H1 (cell line): Measurements from ENCODE around the gene ANKRD13B. TPM values are rescaled to one million over a fixed set of nuclear protein-coding genes. Genes with fewer than 3 reads are reported as not detected.

ENCODE experiments used
- CTCF ChIA-PET: fragments of 300-600 bp; sonication (Branson Sonifier 250); formaldehyde crosslinking; loops from one replicate; lab custom pipeline; 2021; ENCODE audit not compliant: partially characterized antibody; lab: Charles Lee
- POLR2A ChIA-PET: fragments of 300-600 bp; sonication (Branson Sonifier 250); formaldehyde crosslinking; loops from one replicate; lab custom pipeline; 2021; ENCODE audit warnings: inconsistent platforms; ENCODE audit not compliant: partially characterized antibody; lab: Charles Lee
- DNase-seq, 2 experiments: peaks; one replicate each; pipeline versions ENCODE4 v3.0.0 to v3.0.0-alpha.2; 2010 to 2022; ENCODE audit warnings: low spot score in 2 of 2, low read depth in 1 of 2, mixed read lengths in 1 of 2
- FAIRE-seq: peaks from 2 replicates; lab custom pipeline; 2011; peaks lifted over from hg19 to GRCh38; lab: Jason Lieb, UNC
- H2AFZ ChIP-seq: 2 replicates; pipeline ENCODE4 v1.8.1; 2012; ENCODE audit warnings: low read length, inconsistent platforms
- H2AK5ac ChIP-seq: 2 replicates; pipeline ENCODE4 v1.6.1; 2013; ENCODE audit warnings: low read depth, low read length
- H2BK120ac ChIP-seq: replicated peaks from 2 replicates; pipeline ENCODE3; 2013; ENCODE audit warnings: low read depth, low read length, inconsistent platforms
- H2BK12ac ChIP-seq: 2 replicates; pipeline ENCODE4 v1.6.1; 2013; ENCODE audit warnings: low read depth, low read length
- H2BK15ac ChIP-seq: 2 replicates; pipeline ENCODE4 v1.6.1; 2013; ENCODE audit warnings: low read length
- H2BK20ac ChIP-seq: 2 replicates; pipeline ENCODE4 v1.6.1; 2013; ENCODE audit warnings: low read length
- H2BK5ac ChIP-seq: 2 replicates; pipeline ENCODE4 v1.6.1; 2013; ENCODE audit warnings: low read depth, low read length
- H3K14ac ChIP-seq: 2 replicates; pipeline ENCODE4 v1.6.1; 2013; ENCODE audit warnings: inconsistent platforms; ENCODE audit not compliant: insufficient read length
- H3K18ac ChIP-seq: 2 replicates; pipeline ENCODE4 v1.6.1; 2013; ENCODE audit warnings: low read length; ENCODE audit errors: extremely low read depth
- H3K23ac ChIP-seq: 2 replicates; pipeline ENCODE4 v1.6.1; 2013; ENCODE audit warnings: inconsistent platforms; ENCODE audit not compliant: insufficient read length
- H3K23me2 ChIP-seq: 2 replicates; pipeline ENCODE4 v1.6.1; 2013; ENCODE audit warnings: low read depth, low read length
- H3K27ac ChIP-seq: 2 replicates; pipeline ENCODE4 v1.6.1; 2011; ENCODE audit warnings: low read depth, low read length, inconsistent platforms
- H3K27me3 ChIP-seq, 4 experiments: replicated peaks in 1 of 4; 1 replicate in 1 of 4; 2 replicates in 3 of 4; pipeline versions ENCODE4 v1.6.1 to v1.8.1; 2011 to 2013; ENCODE audit warnings: low read length in 3 of 4, mild to moderate bottlenecking in 3 of 4, inconsistent platforms in 2 of 4, mixed read lengths in 2 of 4, moderate library complexity in 1 of 4; ENCODE audit not compliant: control insufficient read depth in 3 of 4, insufficient read depth in 3 of 4; ENCODE audit errors: extremely low read depth in 1 of 4
- H3K36me3 ChIP-seq, 4 experiments: 2 replicates each; pipeline versions ENCODE4 v1.6.1 to v1.8.1; 2011 to 2013; ENCODE audit warnings: mild to moderate bottlenecking in 4 of 4, low read length in 3 of 4, moderate library complexity in 2 of 4, control low read depth in 1 of 4, inconsistent platforms in 1 of 4; ENCODE audit not compliant: insufficient read depth in 4 of 4, control insufficient read depth in 2 of 4
- H3K4ac ChIP-seq: replicated peaks from 2 replicates; pipeline ENCODE3; 2013; ENCODE audit warnings: low read length, low read depth, mixed read lengths, inconsistent platforms; ENCODE audit not compliant: insufficient read length
- H3K4me1 ChIP-seq, 4 experiments: replicated peaks in 1 of 4; 1 replicate in 1 of 4; 2 replicates in 3 of 4; pipeline versions ENCODE4 v1.6.1 to v1.8.1; 2011 to 2013; ENCODE audit warnings: low read length in 3 of 4, inconsistent platforms in 2 of 4, mixed read lengths in 1 of 4; ENCODE audit not compliant: insufficient read depth in 4 of 4, control insufficient read depth in 3 of 4
- H3K4me2 ChIP-seq, 2 experiments: 2 replicates each; pipeline versions ENCODE4 v1.6.1 to v1.8.1; 2011 to 2013; ENCODE audit warnings: low read depth in 2 of 2, low read length in 2 of 2, control low read depth in 1 of 2, inconsistent platforms in 1 of 2, mild to moderate bottlenecking in 1 of 2; ENCODE audit not compliant: insufficient read depth in 1 of 2
- H3K4me3 ChIP-seq, 4 experiments: fragments of 200-600, 300-600 bp in 1 of 4; sonication (generic), shearing (Covaris generic), sonication (Bioruptor Twin) in 1 of 4; 2 replicates each; pipeline versions ENCODE4 v1.5.1 to v1.8.1; 2011 to 2016; ENCODE audit warnings: low read length in 4 of 4, low read depth in 3 of 4, control low read depth in 2 of 4, inconsistent platforms in 2 of 4, mild to moderate bottlenecking in 2 of 4, mixed read lengths in 1 of 4, moderate library complexity in 1 of 4; ENCODE audit not compliant: insufficient read depth in 2 of 4; ENCODE audit errors: extremely low read depth in 1 of 4
- H3K56ac ChIP-seq: replicated peaks from 2 replicates; pipeline ENCODE3; 2013; ENCODE audit warnings: low read depth, mild to moderate bottlenecking, mixed read lengths, low read length, inconsistent platforms; ENCODE audit not compliant: insufficient read length
- H3K79me1 ChIP-seq: 2 replicates; pipeline ENCODE4 v1.6.1; 2013; ENCODE audit warnings: low read depth, low read length, control low read depth
- H3K79me2 ChIP-seq, 2 experiments: 2 replicates each; pipeline versions ENCODE4 v1.6.1 to v1.8.1; 2012 to 2013; ENCODE audit warnings: low read length in 2 of 2, mild to moderate bottlenecking in 2 of 2, inconsistent platforms in 1 of 2; ENCODE audit not compliant: insufficient read depth in 2 of 2, control insufficient read depth in 1 of 2
- H3K9ac ChIP-seq, 4 experiments: replicated peaks in 1 of 4; 1 replicate in 1 of 4; 2 replicates in 3 of 4; pipeline versions ENCODE4 v1.6.1 to v1.8.1; 2011 to 2013; ENCODE audit warnings: low read depth in 3 of 4, low read length in 3 of 4, control low read depth in 2 of 4, mild to moderate bottlenecking in 2 of 4, moderate library complexity in 2 of 4, inconsistent platforms in 1 of 4; ENCODE audit errors: extremely low read depth in 1 of 4
- H3K9me3 ChIP-seq, 2 experiments: 2 replicates each; pipeline versions ENCODE4 v1.6.1 to v1.8.1; 2012 to 2013; ENCODE audit warnings: mild to moderate bottlenecking in 2 of 2, moderate library complexity in 2 of 2, control low read depth in 1 of 2, inconsistent platforms in 1 of 2, low read depth in 1 of 2, low read length in 1 of 2, mixed read lengths in 1 of 2; ENCODE audit not compliant: insufficient read depth in 2 of 2
- H4K20me1 ChIP-seq, 2 experiments: replicated peaks in 1 of 2; 2 replicates each; pipeline versions ENCODE3 to v1.8.1; 2011 to 2013; ENCODE audit warnings: inconsistent platforms in 2 of 2, low read length in 2 of 2, mild to moderate bottlenecking in 1 of 2; ENCODE audit not compliant: insufficient read depth in 2 of 2, control insufficient read depth in 1 of 2
- H4K5ac ChIP-seq: 2 replicates; pipeline ENCODE4 v1.6.1; 2013; ENCODE audit warnings: low read length, low read depth, mixed read lengths, inconsistent platforms; ENCODE audit not compliant: insufficient read length
- H4K8ac ChIP-seq: 2 replicates; pipeline ENCODE4 v1.8.0; 2013; ENCODE audit warnings: mild to moderate bottlenecking, moderate library complexity, low read length, inconsistent platforms; ENCODE audit not compliant: insufficient read depth; ENCODE audit errors: extremely low read depth
- H4K91ac ChIP-seq: replicated peaks from 2 replicates; pipeline ENCODE3; 2013; ENCODE audit warnings: low read length, mixed read lengths, inconsistent platforms; ENCODE audit not compliant: insufficient read length
- ASH2L ChIP-seq: fragments of 200-600, 300-600 bp; sonication (generic); IDR thresholded peaks from one replicate; pipeline ENCODE4 v1.7.1; 2017; ENCODE audit warnings: low read length
- BACH1 ChIP-seq: IDR thresholded peaks from 2 replicates; pipeline ENCODE4 v1.6.1; 2012; ENCODE audit warnings: low read length, improper control_type of control experiment
- CTBP2 ChIP-seq: IDR thresholded peaks from 2 replicates; pipeline ENCODE4 v1.7.0; 2011; ENCODE audit warnings: borderline replicate concordance, mild to moderate bottlenecking, moderate library complexity, mixed read lengths, low read length; ENCODE audit not compliant: insufficient read depth, insufficient read length
- SP1 ChIP-seq: IDR thresholded peaks from 2 replicates; pipeline ENCODE4 v1.6.1; 2011; ENCODE audit warnings: low read depth, low read length
- SRF ChIP-seq: IDR thresholded peaks from 2 replicates; pipeline ENCODE4 v1.6.1; 2011; ENCODE audit warnings: mild to moderate bottlenecking, low read depth, low read length, moderate library complexity
- TCF12 ChIP-seq: IDR thresholded peaks from 2 replicates; pipeline ENCODE4 v1.6.1; 2011; ENCODE audit warnings: low read depth, mild to moderate bottlenecking, low read length
- WGBS, 2 experiments: shearing (Covaris generic) in 1 of 2; methylation state at CpG; one replicate each; pipeline versions ENCODE4 v1.1.6 to v1.1.7; 2013 to 2015; ENCODE audit warnings: low lambda C conversion rate in 2 of 2, mixed read lengths in 2 of 2, inconsistent platforms in 1 of 2, low coverage in 1 of 2, missing lambda C conversion rate in 1 of 2; ENCODE audit not compliant: insufficient replicate concordance in 2 of 2, insufficient coverage in 1 of 2, insufficient read length in 1 of 2; ENCODE audit errors: extremely low coverage in 1 of 2, missing lambda C conversion rate in 1 of 2; 5-methylcytosine and 5-hydroxymethylcytosine counted together
- polyA plus RNA-seq, 7 experiments: library from polyadenylated mRNA; depleted of rRNA in 3 of 7; stranded (reverse) in 5 of 7; unstranded in 2 of 7; fragments of >200 nt in 5 of 7; fragments of 200-250 nt in 2 of 7; gene quantifications; 1 replicate in 5 of 7; 2 replicates in 1 of 7; 4 replicates in 1 of 7; pipeline versions ENCODE4 v1.2.1 to v1.2.3, GENCODE V29; 2011 to 2013; ENCODE audit warnings: missing spikeins in 2 of 7, mixed read lengths in 2 of 7
- total RNA-seq: library from RNA; stranded (reverse); fragmentation: NEBNext Ultra II Directional; extraction: Animal tissue kit (Norgen Biotek cat#: 25700); gene quantifications from 2 replicates; pipeline ENCODE4 v1.2.1, GENCODE V29; 2021
- TF ChIP-seq, protein P1 (sequence below), 3 experiments: IDR thresholded peaks; 1 replicate in 2 of 3; 2 replicates in 1 of 3; pipeline versions ENCODE4 v1.5.1 to v1.6.1; 2011; ENCODE audit warnings: low read length in 3 of 3, mild to moderate bottlenecking in 3 of 3, inconsistent platforms in 2 of 3, low read depth in 1 of 3, moderate library complexity in 1 of 3; ENCODE audit not compliant: insufficient read depth in 1 of 3; ENCODE audit errors: control extremely low read depth in 1 of 3

The ANKRD13B gene
- total and polyA plus RNA-seq, 2 of the 8 experiments (the other 6 are each of a cell fraction or from before 2014, with no cell fraction given) = 16.4 to 48.5 TPM

DNA sequence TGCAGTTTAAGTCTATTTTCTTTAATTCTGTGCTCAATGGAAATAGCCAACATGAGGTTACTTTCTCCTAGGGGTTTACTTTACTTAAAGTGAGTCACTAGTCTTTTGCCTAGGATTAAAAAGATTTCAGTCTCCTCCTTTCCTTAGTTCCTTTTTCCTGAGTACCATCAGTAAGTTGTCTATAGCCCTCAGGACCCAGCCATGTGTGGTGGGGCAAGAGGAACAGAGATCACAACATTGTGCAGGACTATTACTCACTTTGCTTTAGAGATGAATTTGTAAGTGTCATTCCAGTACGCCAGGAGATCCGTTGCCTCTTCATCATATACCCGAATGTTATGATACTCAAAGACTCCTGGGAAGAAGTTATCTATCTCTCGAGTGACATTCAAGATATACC is 57.5 kb downstream of the ANKRD13B start:
- Histone ChIP-seq H2BK120ac (no peak overlapping the region), H4K91ac (no peak overlapping the region), H4K5ac (no peak overlapping the region), H4K8ac (no peak overlapping the region), H3K27me3 (no peaks in the 10 kb centered on the region), H3K9me3 (no peaks in the 10 kb centered on the region), H2BK5ac (no peak overlapping the region), H2BK12ac (no peak overlapping the region), H3K36me3 (no peaks in the 10 kb centered on the region), H3K4me2 (no peak overlapping the region), H3K14ac (no peak overlapping the region), H3K27ac (no peak overlapping the region), H3K56ac (no peak overlapping the region), H2BK15ac (no peak overlapping the region), H3K79me1 (no peaks in the 10 kb centered on the region), H4K20me1 (no peaks in the 10 kb centered on the region), H3K18ac (no peak overlapping the region), H3K23ac (no peak overlapping the region), H2AK5ac (no peak overlapping the region), H3K79me2 (no peaks in the 10 kb centered on the region), H2BK20ac (no peak overlapping the region), H3K23me2 (no peaks in the 10 kb centered on the region), H3K4me3 (no peak overlapping the region), H3K4ac (no peak overlapping the region), H3K9ac (no peak overlapping the region), H3K4me1 (no peaks in the 10 kb centered on the region), H2AFZ (no peak overlapping the region)
- WGBS, 2 experiments = 86% methylated on average over 4 of the region's 4 CpGs; no CpG with 5 or more reads in 1 of the 2 experiments
- ChIA-PET CTCF (interaction anchor here (1.6 to 1.8 kb wide), 2 partner anchors 128 to 129 kb away, joined by 3 to 4 read pairs; no protein-coding TSS in a partner anchor), POLR2A (no interaction called here)
- TF ChIP-seq, protein P1, sequence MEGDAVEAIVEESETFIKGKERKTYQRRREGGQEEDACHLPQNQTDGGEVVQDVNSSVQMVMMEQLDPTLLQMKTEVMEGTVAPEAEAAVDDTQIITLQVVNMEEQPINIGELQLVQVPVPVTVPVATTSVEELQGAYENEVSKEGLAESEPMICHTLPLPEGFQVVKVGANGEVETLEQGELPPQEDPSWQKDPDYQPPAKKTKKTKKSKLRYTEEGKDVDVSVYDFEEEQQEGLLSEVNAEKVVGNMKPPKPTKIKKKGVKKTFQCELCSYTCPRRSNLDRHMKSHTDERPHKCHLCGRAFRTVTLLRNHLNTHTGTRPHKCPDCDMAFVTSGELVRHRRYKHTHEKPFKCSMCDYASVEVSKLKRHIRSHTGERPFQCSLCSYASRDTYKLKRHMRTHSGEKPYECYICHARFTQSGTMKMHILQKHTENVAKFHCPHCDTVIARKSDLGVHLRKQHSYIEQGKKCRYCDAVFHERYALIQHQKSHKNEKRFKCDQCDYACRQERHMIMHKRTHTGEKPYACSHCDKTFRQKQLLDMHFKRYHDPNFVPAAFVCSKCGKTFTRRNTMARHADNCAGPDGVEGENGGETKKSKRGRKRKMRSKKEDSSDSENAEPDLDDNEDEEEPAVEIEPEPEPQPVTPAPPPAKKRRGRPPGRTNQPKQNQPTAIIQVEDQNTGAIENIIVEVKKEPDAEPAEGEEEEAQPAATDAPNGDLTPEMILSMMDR (IDR thresholded peaks at IDR 0.05; ENCODE audit: control extremely low read depth in 1 of 3, insufficient read depth in 1 of 3, low read depth in 1 of 3, low read length in 3 of 3) = no peak
- TF ChIP-seq SP1 = no peak
- no peak for TF ChIP-seq SRF
- no peak for TF ChIP-seq TCF12
- TF ChIP-seq CTBP2 = no peak
- TF ChIP-seq ASH2L = no peak
- TF ChIP-seq BACH1 = no peak
- FAIRE-seq (no peak), DNase-seq (no peak)
